Endometrial microvascular endothelial cells (primary cell): ENCODE results near the gene SCUBE1. TPM values are rescaled to one million over a fixed set of nuclear protein-coding genes. Genes with fewer than 3 reads are reported as not detected.

Experiments used
- in situ Hi-C: cut with HindIII; loops from 2 replicates; pipeline ENCODE4 v1.10.0; 2017; ENCODE audit warnings: low sequenced_read_pairs, low pct_unique_long_range_greater_than_20kb; ENCODE audit errors: inconsistent ontology term
- total RNA-seq: library from RNA; depleted of rRNA; stranded (reverse); fragments of >200 nt; gene quantifications from one replicate; pipeline ENCODE4 v1.2.3, GENCODE V29; 2015; ENCODE audit errors: inconsistent ontology term

The SCUBE1 gene
- total RNA-seq, 1 donor from 2014 or later: 0.19 TPM

DNA sequence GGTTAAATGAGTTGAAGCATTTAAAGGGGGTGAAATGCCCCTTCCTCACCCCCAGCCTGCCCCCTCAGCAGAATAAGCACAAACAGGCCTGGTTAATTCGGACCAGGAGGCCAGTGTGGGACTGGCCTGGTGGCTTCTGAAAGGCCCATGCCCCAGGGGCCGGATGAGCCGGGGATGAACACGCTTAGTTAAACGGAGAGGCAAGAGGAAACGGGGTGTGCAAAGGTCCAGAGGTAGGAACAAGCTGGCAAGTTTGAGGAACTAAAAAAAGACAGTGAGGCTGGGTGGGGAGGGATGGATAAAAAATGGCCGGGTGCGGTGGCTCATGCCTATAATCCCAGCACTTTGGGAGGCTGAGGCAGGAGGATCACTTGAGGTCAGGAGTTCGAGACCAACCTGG is 11.5 kb downstream of the SCUBE1 start:
- in situ Hi-C loops: no loop called here

DNA sequence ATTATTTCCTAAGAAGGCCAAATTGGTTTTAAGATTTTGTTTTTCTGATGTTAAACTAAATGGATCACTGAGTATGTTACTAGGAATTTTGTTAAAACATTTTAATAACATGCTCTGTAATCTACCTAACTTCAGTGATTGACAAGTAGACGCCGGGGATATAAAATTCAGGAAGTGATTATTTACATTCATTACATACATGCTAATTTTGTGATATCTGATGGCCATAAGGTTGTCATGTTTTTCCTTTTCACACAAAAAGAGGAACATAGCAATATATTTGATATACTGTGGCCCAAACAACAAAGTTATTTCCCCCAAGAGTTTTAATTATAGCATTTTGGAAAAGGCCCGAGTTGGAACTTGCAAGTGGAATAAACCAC is 12.1 kb downstream of the SCUBE1 start:
- in situ Hi-C loops: no loop called here

DNA sequence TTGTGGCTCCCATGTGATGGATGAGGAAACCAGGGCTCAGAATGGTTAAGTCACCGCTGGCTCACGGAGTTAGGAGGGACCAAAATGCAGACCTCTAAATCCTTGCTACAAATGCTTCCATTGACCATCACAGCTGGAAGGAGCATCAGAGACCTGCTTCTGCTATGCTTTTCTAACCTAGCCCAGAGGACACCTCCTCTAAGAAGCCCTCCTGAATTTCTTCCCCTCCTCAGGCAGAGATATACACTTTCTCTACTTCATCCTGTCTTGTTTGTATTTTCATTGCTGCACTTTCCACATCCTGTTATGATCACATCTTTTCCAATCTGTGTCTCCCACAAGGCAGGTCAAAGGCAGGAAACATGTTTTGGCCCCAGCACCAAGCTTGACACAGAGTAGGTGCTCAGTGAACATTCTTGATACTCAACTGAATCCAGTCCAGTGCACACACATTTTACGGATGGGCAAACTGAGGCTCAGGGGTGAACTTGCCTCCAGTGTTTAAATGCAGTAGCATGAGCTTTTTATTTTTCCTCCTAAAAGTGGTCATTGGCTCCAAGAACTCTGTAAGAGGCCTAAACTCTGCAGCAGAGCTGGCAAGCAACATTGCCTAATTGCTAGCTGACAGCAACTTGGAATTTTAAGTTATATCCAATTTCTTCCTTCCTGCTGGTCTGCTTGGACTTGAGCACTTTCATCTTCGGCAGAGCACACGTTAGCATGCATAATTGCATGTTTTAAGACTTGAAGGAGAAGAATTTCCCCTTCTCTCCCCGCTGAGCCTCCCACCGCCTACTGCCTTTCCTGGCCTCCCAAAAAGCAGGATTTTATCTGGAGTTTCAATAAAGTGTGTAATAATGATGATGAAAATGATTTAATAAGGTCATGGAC is 12.7 kb downstream of the SCUBE1 start:
- in situ Hi-C loops: no loop called here

DNA sequence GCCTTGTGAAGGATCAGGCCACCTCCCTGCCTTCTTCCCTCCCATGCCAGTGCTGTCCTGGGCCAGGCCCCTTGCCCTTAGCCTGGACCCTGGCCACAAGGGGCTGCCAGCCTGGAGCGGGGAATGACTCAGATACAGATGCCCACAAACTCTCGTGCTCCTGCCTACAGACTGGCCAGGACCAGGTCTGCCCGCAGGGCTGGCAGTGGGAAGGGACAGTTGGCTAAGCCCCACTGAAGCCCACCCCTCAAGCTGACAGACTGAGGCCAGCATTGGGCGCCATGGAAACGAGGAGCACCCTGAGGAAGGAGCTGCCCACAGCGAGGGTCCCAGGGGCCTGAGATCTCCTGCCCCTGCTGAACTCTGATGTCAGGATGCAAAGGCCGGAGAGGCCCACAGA is 14.1 kb downstream of the SCUBE1 start:
- in situ Hi-C loops: no loop called here

DNA sequence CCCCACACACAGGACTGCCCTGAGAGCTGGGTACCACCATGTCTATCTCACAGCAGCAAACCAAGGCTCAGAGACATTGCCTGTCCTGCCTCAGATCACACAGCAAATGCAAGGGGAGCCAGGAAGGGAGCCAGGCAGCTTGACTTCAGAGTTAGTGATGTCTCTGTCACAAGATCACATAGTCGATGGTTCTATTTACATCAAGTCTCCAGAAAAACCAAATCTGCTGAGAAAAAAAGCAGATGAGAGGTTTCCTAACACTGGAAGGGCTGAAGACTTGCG is 16.1 kb downstream of the SCUBE1 start:
- in situ Hi-C loops: no loop called here

DNA sequence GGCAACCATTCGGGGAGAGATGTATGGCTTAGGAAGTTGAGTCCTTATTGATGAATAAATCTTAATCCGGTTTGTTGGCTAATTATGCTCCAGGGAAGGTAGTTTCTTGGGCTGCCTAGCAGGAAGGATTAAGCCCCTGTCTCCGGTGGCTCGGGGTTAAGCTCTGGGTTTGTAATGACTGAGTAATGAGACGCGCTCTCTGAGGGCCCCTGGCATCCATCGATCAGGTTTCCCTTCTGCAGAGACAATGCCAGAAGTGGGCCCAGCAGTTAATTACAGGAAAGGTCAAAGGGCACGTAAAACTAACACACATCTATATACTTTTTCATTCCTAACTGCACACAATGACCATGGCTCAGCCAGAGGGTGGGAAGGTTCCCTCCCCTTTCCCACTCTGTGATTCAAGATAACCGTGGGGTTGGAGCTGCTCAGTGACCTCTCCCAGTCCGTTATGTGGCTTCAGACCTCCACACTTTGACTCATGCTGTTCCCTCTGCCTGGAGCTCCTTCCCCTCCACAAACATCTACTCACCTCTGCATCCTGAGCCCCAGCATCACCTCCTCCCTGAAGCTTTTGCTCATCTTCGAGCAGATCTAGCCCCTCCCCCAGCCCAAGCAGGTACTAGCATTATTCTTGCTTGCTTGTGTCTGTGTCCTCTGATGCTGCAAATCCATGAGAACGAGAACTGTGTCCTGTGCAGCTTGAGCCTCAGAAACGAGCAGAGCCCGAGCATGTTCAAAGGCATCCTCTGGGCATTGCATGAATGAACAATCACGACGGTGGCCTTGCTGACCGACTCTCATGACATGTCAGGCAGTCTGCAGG is 16.6 kb downstream of the SCUBE1 start:
- in situ Hi-C loops: no loop called here

DNA sequence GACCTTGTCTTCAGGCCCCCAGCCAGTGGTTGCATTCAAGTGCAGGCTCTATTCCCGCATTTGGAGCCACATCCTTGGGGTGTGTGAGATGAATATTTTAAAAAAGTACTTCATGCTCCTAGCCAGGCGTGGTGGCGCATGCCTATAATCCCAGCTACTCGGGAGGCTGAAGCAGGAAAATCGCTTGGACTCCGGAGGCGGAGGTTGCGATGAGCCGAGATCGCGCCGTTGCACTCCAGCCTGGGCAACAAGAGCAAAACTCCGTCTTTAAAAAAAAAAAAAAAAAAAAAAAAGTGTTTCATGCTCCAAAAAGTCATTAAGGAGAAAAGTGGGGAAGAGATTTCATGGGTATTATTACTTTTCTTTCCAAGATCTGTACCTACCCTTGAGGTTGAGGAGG is 18.0 kb downstream of the SCUBE1 start:
- in situ Hi-C loops: no loop called here

DNA sequence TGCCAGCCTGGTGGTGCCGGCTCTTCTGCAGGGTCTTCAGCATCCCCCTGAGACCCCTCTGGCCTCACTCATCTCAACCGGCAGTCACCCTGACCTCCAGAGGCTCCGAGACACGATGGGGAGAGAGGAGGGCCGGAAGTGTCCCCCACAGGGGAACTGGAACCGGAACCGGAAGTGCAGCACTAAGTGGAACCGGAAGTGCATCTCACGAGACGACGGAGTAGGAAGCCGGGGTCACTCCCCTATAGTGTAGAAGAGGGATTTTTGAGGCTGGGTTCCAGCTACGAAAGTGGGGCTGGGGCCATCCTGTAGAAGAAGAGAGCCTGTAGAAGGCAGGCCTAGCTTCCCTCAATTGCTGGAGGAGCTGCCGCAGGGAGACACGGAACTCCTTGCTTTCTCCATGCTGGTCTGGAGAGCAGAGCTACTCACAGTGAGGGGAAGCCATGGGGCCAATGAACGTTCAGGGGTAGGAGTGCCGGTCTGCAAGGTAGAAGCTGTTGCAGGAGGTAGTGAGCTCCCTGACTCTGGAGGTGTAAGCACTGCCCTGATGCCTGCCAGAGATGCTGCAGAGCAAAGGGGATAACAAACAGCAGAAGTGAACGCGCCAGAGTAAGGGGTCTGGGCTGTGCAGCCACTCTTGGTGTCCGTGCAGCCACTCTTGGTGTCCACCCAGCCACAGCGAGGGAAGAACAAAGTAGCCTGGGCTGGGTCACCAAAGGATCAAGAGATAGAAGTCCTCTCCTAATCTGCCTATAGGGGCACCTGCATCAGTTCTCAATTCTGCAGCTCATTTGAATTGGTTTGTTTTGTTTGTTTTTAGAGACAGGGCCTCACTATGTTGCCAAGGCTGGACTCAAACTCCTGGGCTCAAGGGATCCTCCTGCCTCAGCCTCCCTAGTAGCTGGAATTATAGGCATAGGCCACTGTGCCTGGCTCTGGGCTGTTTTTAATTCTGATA is 21.9 kb downstream of the SCUBE1 start:
- in situ Hi-C loops: no loop called here

DNA sequence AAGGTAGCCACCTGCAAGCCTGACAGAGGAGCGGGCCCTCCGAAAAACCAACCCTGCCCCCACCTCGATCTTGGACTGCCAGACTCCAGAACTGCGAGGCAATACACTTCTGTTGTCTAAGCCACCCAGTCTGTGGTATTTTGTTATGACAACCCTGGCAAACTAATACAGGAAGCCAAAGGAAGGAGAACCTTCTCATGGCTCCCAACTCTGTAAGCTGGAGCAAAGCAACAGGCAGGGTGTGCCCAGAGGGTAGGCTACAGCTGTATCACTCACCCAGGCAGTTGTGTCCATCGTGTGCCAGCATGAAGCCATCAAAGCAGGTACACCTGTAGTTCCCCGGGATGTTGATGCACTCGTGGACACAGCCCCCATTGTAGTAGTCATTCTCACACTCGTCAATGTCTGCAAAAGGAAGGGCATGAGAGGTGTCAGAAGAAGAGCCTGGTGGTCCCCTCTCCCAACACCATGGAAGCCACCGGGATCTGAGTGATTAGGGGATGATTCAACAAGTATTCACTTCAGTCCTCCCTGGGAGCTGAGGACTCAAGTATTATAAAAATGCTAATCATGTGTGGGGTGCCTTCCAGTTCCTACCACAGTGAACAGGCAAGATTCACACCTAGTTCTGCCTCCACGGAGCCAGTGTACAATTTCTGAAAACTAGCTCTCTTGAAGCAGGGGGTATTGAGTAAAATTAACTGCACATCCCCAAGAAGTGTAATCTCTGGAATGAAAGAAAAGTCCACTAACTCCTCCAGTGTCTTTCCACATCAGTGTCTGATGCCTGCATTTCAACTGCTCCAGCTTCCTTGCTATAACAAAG is 23.3 kb downstream of the SCUBE1 start:
- in situ Hi-C loops: no loop called here

DNA sequence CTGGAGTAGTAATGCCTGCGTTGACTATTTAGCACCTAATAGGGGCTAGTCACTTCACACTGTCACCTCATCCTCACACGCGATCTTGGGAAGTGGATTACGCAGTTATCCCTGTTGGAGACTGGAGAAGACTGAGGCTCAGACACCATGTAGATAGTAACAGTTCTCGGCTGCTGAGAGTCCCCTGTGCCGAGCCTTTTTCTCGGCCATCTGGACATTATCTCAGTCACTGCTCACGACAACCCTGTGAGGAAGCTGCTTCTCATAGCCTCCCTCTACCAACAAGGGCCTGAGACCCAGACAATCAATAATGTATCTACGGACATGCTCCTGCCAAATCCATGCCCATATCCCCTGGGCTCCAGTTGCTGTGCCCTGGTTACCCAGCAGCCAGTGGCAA is 25.9 kb downstream of the SCUBE1 start:
- in situ Hi-C loops: no loop called here

DNA sequence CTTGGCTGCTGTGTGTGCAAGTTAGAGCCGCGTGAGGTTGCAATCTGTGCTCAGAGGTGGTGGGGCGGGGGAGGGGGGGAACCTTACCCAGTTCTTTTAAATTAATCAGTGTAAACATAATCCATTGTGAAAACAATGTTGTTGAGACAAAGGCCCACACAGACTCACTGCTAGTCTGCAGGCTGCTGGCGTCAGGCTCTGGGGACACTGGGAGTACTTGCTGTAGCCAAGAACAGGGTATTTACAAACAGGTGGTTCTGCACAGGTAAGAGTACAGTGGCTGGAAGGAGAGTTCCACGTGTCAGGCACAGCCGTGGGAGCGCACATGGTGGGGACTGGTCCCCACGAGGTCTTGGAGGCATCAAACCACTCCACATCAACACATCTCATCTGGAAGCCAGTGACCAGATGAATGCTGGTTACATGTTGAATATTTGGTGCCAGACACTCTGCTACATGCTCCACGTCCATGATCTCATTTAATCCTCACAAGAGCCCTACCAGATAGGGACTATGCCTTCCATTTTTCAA is 27.4 kb downstream of the SCUBE1 start:
- in situ Hi-C loops: no loop called here

DNA sequence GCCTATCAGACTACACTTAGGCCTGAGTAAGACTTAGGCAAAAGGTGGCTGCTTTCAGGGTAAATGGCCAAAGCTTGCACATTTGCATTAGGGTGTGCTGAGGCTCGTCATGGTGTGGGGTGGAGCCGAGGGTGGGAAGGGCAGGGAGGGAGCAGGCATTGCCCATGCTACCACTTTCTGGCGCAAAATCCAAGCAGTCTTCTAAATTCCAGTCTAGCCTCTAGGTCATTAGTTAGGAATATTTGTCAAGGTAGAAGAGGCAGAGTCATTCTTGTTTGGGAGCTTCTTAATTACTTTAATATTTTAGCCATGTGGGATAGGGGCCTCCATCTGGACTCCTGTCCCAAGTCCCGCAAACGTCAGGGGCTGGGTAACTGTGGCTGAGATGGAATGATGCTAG is 28.6 kb downstream of the SCUBE1 start:
- in situ Hi-C loops: no loop called here

DNA sequence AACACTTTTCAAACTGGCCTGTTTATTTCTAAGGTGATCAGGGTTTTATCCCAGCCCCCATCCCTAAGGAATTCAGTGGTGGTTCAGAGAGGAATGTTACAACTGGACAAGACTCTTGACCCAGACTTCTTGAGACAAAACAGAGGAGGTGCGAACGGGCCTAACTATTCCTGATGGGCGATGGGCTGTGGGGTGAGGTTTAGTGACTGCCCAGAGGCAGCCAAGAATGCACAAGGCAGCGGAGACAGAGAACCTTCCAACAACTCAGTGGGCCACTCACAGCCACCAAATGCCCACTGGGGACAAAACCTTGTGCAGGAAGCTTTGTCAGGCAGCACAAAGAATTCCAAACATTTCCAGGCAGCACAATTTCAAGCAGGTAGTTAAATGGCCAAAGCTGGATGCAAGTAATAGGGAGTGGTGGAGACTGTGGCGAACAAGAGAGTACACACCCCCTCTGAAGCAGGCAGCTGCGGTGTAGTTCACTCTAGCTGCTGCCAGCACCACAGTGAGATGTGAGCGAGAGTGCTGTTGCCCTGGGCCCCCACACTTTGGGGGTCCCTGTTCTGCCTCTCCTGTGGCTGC is 29.2 kb downstream of the SCUBE1 start:
- in situ Hi-C loops: no loop called here

DNA sequence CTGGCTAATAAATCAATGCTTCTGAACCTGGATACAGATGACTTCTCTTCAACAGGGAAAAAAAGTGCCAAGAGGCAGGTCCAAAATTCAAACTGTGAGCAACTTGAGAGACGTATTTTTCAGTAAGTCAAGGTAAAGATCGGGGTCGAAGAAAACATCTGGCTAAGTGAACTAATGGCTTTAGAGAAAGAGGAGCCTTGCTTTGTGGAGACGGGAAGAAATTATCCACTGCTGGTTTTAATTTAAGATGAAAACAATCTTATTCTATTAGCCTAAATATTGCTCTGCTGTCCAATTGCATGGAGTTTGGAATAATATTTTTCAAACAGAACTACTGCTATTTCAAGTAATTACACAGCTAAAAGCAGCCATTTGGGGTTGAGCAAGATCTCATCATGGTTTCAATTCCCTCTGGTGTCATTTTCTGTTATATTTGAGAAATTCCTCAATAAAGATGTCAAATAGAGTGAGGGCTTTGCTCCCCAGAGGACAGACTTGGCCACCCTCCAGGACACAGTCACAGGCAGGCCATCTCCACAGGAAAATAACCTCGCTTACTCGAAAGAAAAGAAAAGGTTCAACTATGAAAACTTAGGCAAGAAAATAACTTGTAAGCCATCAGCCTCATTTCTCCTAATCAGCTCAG is 29.8 kb downstream of the SCUBE1 start:
- in situ Hi-C loops: no loop called here

DNA sequence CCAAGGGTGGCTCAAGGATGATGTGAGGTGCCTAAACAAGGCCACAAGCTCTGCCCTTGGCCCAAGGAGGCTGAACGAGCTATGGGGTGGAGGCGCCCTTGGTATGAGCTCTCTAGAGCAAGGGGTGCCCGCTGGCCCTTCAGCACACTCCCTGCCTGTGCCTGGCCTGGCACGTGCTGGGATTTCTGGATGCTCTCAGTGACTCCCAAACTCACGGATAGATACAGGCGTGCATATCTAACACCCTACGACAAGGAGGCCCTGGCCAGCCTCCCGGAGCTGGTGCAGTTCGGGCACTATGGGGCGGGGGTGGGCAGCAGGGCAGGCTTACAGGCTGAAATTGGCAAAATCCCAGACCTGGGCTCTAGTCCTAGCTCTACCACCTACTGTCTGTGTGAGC is 30.6 kb downstream of the SCUBE1 start:
- in situ Hi-C loops: no loop called here

DNA sequence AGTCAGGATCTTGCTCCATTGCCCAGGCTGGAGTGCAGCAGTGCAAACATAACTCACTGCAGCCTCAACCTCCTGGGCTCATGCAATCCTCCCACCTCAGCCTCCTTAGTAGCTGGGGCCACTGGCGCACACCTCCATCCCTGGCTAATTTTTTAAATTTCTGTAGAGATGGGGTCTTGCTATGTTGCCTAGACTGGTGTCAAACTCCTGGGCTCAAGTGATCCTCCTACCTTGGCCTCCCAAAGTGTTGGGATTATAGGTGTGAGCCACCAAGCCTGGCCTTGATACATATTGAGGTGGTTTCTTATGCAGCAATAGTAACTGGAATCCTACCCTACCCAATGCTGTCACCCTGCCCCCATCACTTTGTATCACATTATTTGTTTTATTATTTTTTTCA is 32.4 kb downstream of the SCUBE1 start:
- in situ Hi-C loops: no loop called here

DNA sequence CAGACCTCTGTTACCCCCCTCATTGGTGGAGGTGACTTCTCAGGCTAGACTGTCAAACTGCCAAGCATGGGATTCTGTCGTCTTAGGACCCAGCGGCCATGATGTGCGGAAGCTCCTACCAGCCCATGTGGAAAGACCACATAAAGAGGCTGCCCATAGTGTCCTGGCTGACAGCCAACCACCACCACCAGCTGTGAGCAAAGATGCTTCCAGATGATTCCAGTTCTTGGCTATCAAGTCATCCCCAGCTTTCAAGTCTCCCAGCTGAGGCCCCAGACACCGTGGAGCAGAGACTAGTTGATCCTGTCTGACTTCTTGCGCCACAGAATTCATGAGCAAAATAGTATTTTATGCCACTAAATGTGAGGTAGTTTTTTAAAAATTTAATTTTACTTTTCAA is 32.9 kb downstream of the SCUBE1 start:
- in situ Hi-C loops: no loop called here

DNA sequence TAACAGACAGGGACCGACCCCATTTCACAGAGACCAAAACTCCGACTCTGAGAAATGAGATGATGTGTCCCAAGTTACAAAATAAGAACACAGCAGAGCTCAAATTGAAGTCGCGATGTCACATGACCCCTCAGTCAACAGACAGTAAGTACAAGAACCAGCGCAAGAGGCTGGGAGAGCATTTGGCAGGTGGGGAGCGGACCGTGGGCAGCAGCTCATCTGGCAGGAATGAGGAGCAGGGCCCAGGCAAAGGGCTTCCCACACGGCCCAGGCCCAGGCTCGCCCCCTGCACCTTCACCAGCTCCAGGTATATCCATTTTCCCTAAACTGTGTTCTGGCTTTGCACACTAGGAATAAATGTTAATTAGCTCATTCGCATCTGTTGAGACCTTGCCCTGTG is 34.3 kb downstream of the SCUBE1 start:
- in situ Hi-C loops: no loop called here
